ENCODE data around the gene HIRA.
"Not testable (repeated sequence)": the region's sequence is repeated elsewhere in the genome, so short reads cannot be mapped to it uniquely, and the experiment has no call there.

The HIRA gene

DNA sequence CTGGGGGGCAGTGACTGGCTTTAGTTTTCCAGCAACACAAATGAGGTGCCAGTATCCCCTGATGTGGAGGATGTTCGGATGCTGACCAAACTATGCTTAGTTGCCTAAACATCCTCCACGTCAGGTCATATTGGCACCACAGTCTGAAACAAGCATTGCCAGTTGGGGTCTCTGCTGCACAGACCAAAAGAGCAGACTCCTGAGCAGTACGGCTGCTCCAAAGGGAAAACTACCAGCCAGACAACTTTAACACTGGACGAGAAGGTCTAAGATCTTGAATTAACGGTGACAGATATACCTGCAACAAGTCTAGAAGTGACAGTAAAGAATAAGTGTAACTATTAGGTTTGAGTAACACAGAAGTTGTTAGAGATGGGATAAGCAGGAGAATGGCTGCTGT lies 99.6 kb downstream of the HIRA start:
- Histone ChIP-seq H3K4me3 (ENCODE audit: low read depth in 1 of 2, low read length in 2 of 2) (no peak overlapping the region), H3K27ac (ENCODE audit: low read length) (no peak overlapping the region), H3K9ac (ENCODE audit: low read depth, low read length) (no peak overlapping the region), H3K4me1 (ENCODE audit: insufficient read depth, low read length) (no peaks in the 10 kb centered on the region), H3K79me2 (ENCODE audit: insufficient read depth, low read length) (no peaks in the 10 kb centered on the region), H2AFZ (ENCODE audit: low read depth, low read length) (no peak overlapping the region), H3K4me2 (ENCODE audit: insufficient read depth, low read length) (no peak overlapping the region), H3K36me3 (ENCODE audit: insufficient read depth, low read length) (peaks cover 77% of the 10 kb centered on the region), H3K27me3 (ENCODE audit: insufficient read depth, low read length, poor library complexity) (no peaks in the 10 kb centered on the region), H4K20me1 (ENCODE audit: insufficient read depth, low read length) (no peaks in the 10 kb centered on the region), H3K9me3 (ENCODE audit: insufficient read depth, low read length, severe bottlenecking) (peaks cover 18% of the 10 kb centered on the region)
- TF ChIP-seq, protein P1, sequence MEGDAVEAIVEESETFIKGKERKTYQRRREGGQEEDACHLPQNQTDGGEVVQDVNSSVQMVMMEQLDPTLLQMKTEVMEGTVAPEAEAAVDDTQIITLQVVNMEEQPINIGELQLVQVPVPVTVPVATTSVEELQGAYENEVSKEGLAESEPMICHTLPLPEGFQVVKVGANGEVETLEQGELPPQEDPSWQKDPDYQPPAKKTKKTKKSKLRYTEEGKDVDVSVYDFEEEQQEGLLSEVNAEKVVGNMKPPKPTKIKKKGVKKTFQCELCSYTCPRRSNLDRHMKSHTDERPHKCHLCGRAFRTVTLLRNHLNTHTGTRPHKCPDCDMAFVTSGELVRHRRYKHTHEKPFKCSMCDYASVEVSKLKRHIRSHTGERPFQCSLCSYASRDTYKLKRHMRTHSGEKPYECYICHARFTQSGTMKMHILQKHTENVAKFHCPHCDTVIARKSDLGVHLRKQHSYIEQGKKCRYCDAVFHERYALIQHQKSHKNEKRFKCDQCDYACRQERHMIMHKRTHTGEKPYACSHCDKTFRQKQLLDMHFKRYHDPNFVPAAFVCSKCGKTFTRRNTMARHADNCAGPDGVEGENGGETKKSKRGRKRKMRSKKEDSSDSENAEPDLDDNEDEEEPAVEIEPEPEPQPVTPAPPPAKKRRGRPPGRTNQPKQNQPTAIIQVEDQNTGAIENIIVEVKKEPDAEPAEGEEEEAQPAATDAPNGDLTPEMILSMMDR (IDR thresholded peaks at IDR 0.05; ENCODE audit: borderline replicate concordance, extremely low read depth, low read length, poor library complexity, severe bottlenecking), result no peak
- no peak for TF ChIP-seq EZH2 (IDR thresholded peaks at IDR 0.05; ENCODE audit: borderline replicate concordance, low read depth, low read length, severe bottlenecking)
- ATAC-seq (ENCODE audit: insufficient read depth, low read depth) (no peak), DNase-seq (no peak)

DNA sequence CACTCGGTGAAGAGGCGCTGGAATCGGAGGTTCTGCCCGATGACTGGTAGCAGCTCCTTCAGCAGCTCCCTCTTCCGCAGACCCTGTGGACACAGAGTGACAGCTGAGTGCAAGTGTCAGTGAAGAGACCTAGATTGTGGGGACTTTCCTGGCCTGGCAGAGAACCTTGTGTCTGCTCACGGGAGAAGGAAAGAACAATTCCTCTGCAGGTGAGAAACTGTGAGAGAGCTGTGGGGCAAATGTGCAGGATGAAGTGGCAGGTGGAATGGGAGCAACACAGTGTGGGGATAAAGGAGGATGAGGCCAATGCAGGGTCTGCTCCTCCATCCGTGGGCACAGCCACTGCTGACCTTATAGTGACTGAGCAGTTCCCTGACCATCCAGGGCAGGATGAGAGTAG lies 100.1 kb downstream of the HIRA start:
- Histone ChIP-seq H3K9me3 (ENCODE audit: insufficient read depth, low read length, severe bottlenecking) (peaks cover 18% of the 10 kb centered on the region), H3K79me2 (ENCODE audit: insufficient read depth, low read length) (no peaks in the 10 kb centered on the region), H3K4me1 (ENCODE audit: insufficient read depth, low read length) (no peaks in the 10 kb centered on the region), H4K20me1 (ENCODE audit: insufficient read depth, low read length) (no peaks in the 10 kb centered on the region), H3K4me2 (ENCODE audit: insufficient read depth, low read length) (no peak overlapping the region), H3K4me3 (ENCODE audit: low read depth in 1 of 2, low read length in 2 of 2) (no peak overlapping the region), H2AFZ (ENCODE audit: low read depth, low read length) (no peak overlapping the region), H3K9ac (ENCODE audit: low read depth, low read length) (no peak overlapping the region), H3K27ac (ENCODE audit: low read length) (no peak overlapping the region), H3K36me3 (ENCODE audit: insufficient read depth, low read length) (peaks cover 72% of the 10 kb centered on the region), H3K27me3 (ENCODE audit: insufficient read depth, low read length, poor library complexity) (no peaks in the 10 kb centered on the region)
- no peak for DNase-seq
- TF ChIP-seq, protein P1 (IDR thresholded peaks at IDR 0.05; ENCODE audit: borderline replicate concordance, extremely low read depth, low read length, poor library complexity, severe bottlenecking), result no peak
- no peak for TF ChIP-seq EZH2 (IDR thresholded peaks at IDR 0.05; ENCODE audit: borderline replicate concordance, low read depth, low read length, severe bottlenecking)
- ATAC-seq (ENCODE audit: insufficient read depth, low read depth), result no peak

DNA sequence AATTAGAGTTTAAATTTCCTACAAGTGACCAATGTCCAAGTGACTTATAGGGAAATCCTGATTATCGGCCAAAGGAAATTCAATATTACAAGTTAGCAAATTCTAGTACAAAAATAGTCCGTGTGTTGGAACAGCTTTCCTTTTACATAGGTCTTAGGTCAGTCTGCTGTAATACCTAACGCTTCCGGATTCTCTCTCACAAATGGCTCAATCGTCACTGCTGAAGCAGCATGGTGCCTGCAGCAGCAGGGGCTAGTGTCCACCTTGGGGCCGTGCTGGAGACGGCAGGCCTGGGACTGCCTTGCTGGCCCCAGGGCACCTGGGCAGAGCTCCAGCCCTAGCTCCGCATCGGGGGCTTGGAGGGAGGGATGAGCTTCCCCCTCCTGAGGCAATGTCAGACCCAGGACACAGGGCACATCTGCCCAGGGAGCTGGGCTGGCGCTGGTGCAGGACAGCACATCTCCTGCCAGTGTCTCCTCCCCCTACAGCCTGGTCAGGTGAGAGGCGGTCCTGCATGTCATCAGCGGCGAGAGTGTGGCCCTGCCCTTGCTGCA lies 100.6 kb downstream of the HIRA start:
- peaks cover 66% of the 10 kb centered on the region for H3K36me3 ChIP-seq (ENCODE audit: insufficient read depth, low read length)
- H4K20me1 ChIP-seq (ENCODE audit: insufficient read depth, low read length), result no peaks in the 10 kb centered on the region
- peaks cover 15% of the 10 kb centered on the region for H3K9me3 ChIP-seq (ENCODE audit: insufficient read depth, low read length, severe bottlenecking)
- H3K4me1 ChIP-seq (ENCODE audit: insufficient read depth, low read length), result no peaks in the 10 kb centered on the region
- H3K27me3 ChIP-seq (ENCODE audit: insufficient read depth, low read length, poor library complexity), result no peaks in the 10 kb centered on the region
- DNase-seq (no peak), ATAC-seq (ENCODE audit: insufficient read depth, low read depth) (no peak)
- H3K9ac ChIP-seq (ENCODE audit: low read depth, low read length), result no peak overlapping the region
- H3K4me3 ChIP-seq (ENCODE audit: low read depth in 1 of 2, low read length in 2 of 2), result no peak overlapping the region
- TF ChIP-seq, protein P1 (IDR thresholded peaks at IDR 0.05; ENCODE audit: borderline replicate concordance, extremely low read depth, low read length, poor library complexity, severe bottlenecking), result no peak
- TF ChIP-seq EZH2 (IDR thresholded peaks at IDR 0.05; ENCODE audit: borderline replicate concordance, low read depth, low read length, severe bottlenecking), result no peak
- no peak overlapping the region for H3K27ac ChIP-seq (ENCODE audit: low read length)
- H2AFZ ChIP-seq (ENCODE audit: low read depth, low read length), result no peak overlapping the region
- no peaks in the 10 kb centered on the region for H3K79me2 ChIP-seq (ENCODE audit: insufficient read depth, low read length)
- no peak overlapping the region for H3K4me2 ChIP-seq (ENCODE audit: insufficient read depth, low read length)

DNA sequence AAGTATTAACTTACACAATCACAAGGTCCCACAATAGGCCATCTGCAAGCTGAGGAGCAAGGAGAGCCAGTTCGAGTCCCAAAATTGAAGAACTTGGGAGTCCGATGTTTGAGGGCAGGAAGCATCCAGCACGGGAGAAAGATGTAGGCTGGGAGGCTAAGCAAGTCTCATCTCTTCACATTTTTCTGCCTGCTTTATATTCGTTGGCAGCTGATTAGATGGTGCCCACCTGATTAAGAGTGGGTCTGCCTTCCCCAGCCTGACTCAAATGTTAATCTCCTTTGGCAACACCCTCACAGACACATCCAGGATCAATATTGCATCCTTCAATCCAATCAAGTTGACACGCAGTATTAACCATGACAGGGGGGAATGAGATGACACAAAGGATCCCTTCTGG lies 101.3 kb downstream of the HIRA start:
- Histone ChIP-seq H3K36me3 (ENCODE audit: insufficient read depth, low read length) (peaks cover 59% of the 10 kb centered on the region), H3K9me3 (ENCODE audit: insufficient read depth, low read length, severe bottlenecking) (peaks cover 11% of the 10 kb centered on the region)
- not testable (repeated sequence) for H4K20me1 ChIP-seq (ENCODE audit: insufficient read depth, low read length); DNase-seq; ATAC-seq (ENCODE audit: insufficient read depth, low read depth); H3K79me2 ChIP-seq (ENCODE audit: insufficient read depth, low read length); H2AFZ ChIP-seq (ENCODE audit: low read depth, low read length); H3K27ac ChIP-seq (ENCODE audit: low read length); H3K4me2 ChIP-seq (ENCODE audit: insufficient read depth, low read length); H3K4me1 ChIP-seq (ENCODE audit: insufficient read depth, low read length); H3K27me3 ChIP-seq (ENCODE audit: insufficient read depth, low read length, poor library complexity); H3K9ac ChIP-seq (ENCODE audit: low read depth, low read length); H3K4me3 ChIP-seq (ENCODE audit: low read depth in 1 of 2, low read length in 2 of 2)

All from DND-41 (cell line).